CD8-positive, alpha-beta memory T cell (primary cell): ENCODE data around the gene ARHGAP32. TPM values are rescaled to one million over a fixed set of nuclear protein-coding genes. Genes with fewer than 3 reads are reported as not detected.

ENCODE experiments used
- CTCF ChIA-PET: fragments of 350-600 bp; sonication (Branson Sonifier 250); formaldehyde crosslinking; loops from one replicate; lab custom pipeline; 2021; ENCODE audit warnings: antibody characterized with exemption; lab: Charles Lee
- POLR2A ChIA-PET: fragments of 350-600 bp; sonication (Branson Sonifier 250); formaldehyde crosslinking; loops from one replicate; lab custom pipeline; 2021; ENCODE audit warnings: antibody characterized with exemption; lab: Charles Lee
- DNase-seq, 5 donors: peaks; one replicate each; pipeline versions ENCODE4 v3.0.0 to v3.0.0-alpha.2; 2020 to 2022; ENCODE audit warnings: mixed read lengths in 1 of 5
- H3K27ac ChIP-seq: one replicate; pipeline ENCODE4 v1.7.0; 2013; ENCODE audit warnings: low read depth, mild to moderate bottlenecking, low read length, moderate library complexity
- H3K27me3 ChIP-seq: 2 replicates; pipeline ENCODE4 v1.7.0; 2013; ENCODE audit warnings: low read length, mild to moderate bottlenecking; ENCODE audit not compliant: insufficient read depth, poor library complexity, severe bottlenecking
- H3K36me3 ChIP-seq: 2 replicates; pipeline ENCODE4 v1.7.0; 2013; ENCODE audit warnings: mild to moderate bottlenecking, low read length, moderate library complexity; ENCODE audit not compliant: insufficient read depth
- H3K4me1 ChIP-seq: 2 replicates; pipeline ENCODE4 v1.7.0; 2013; ENCODE audit warnings: mild to moderate bottlenecking, low read length, moderate library complexity; ENCODE audit not compliant: insufficient read depth
- H3K4me3 ChIP-seq: 2 replicates; pipeline ENCODE4 v1.7.0; 2013; ENCODE audit warnings: mild to moderate bottlenecking, low read length
- H3K9me3 ChIP-seq: 2 replicates; pipeline ENCODE4 v1.7.0; 2013; ENCODE audit warnings: mild to moderate bottlenecking, low read length
- H3K27ac Mint-ChIP-seq, 8 donors: one replicate each; pipeline ENCODE4 v1.8.0; 2020 to 2021; ENCODE audit warnings: mixed read lengths in 8 of 8, mild to moderate bottlenecking in 6 of 8, inconsistent platforms in 3 of 8, moderate library complexity in 3 of 8
- H3K27me3 Mint-ChIP-seq, 2 donors: one replicate each; pipeline ENCODE4 v1.8.0; 2020 to 2021; ENCODE audit warnings: mixed read lengths in 2 of 2, mild to moderate bottlenecking in 1 of 2, moderate library complexity in 1 of 2
- H3K36me3 Mint-ChIP-seq, 3 donors: one replicate each; pipeline ENCODE4 v1.8.0; 2020 to 2021; ENCODE audit warnings: mixed read lengths in 3 of 3, inconsistent platforms in 1 of 3, mild to moderate bottlenecking in 1 of 3
- H3K4me1 Mint-ChIP-seq, 3 donors: one replicate each; pipeline ENCODE4 v1.8.0; 2020 to 2021; ENCODE audit warnings: mixed read lengths in 3 of 3, inconsistent platforms in 1 of 3, mild to moderate bottlenecking in 1 of 3
- H3K4me3 Mint-ChIP-seq, 7 donors: one replicate each; pipeline ENCODE4 v1.8.0; 2020 to 2021; ENCODE audit warnings: mixed read lengths in 7 of 7, mild to moderate bottlenecking in 6 of 7, moderate library complexity in 4 of 7, inconsistent platforms in 2 of 7
- H3K9me3 Mint-ChIP-seq, 5 donors: one replicate each; pipeline ENCODE4 v1.8.0; 2020 to 2022; ENCODE audit warnings: mixed read lengths in 5 of 5, mild to moderate bottlenecking in 3 of 5, moderate library complexity in 2 of 5, inconsistent platforms in 1 of 5
- polyA plus RNA-seq: library from polyadenylated mRNA; unstranded; fragments of 300-500 nt; fragmentation: Illumina TruSeq; gene quantifications from one replicate; pipeline ENCODE4 v1.2.3, GENCODE V29; 2021
- total RNA-seq, 2 experiments: library from RNA; stranded (reverse); gene quantifications; one replicate each; pipeline ENCODE4 v1.2.3, GENCODE V29; 2021

ARHGAP32 gene
- total and polyA plus RNA-seq, 3 experiments from 2014 or later, result 0.48 to 3.1 (median 2.1) TPM

GRCh38 chr11:129119036-129119435, 73.1 kb downstream of the ARHGAP32 start:
- Histone ChIP-seq H3K4me1 (no peaks in the 10 kb centered on the region), H3K27me3 (peaks cover 2% of the 10 kb centered on the region), H3K36me3 (no peaks in the 10 kb centered on the region), H3K9me3 (no peaks in the 10 kb centered on the region), H3K27ac (no peak overlapping the region), H3K4me3 (no peak overlapping the region)
- no peaks in the 10 kb centered on the region for H3K4me1 Mint-ChIP-seq
- peaks cover 2 to 17% of the 10 kb centered on the region in 2 donors for H3K27me3 Mint-ChIP-seq
- no peaks in the 10 kb centered on the region for H3K9me3 Mint-ChIP-seq
- H3K36me3 Mint-ChIP-seq, result peaks cover 0 to 2% (median 0%) of the 10 kb centered on the region in 3 donors
- ChIA-PET POLR2A (no interaction called here), CTCF (interaction anchor here (1.7 kb wide), 1 partner anchor 244 kb away, joined by 3 read pairs; no protein-coding TSS in a partner anchor)
- no peak overlapping the region for H3K4me3 Mint-ChIP-seq
- no peak overlapping the region for H3K27ac Mint-ChIP-seq
- DNase-seq, result no peak

- Mint-ChIP-seq H3K9me3 (no peaks in the 10 kb centered on the region), H3K4me3 (no peak overlapping the region), H3K27me3 (peaks cover 2 to 18% of the 10 kb centered on the region in 2 donors), H3K27ac (no peak overlapping the region), H3K4me1 (no peaks in the 10 kb centered on the region), H3K36me3 (no peaks in the 10 kb centered on the region)
- peak in 4 of 5 donors; percentile 11 to 55 (median 37) for DNase-seq
- POLR2A ChIA-PET, result no interaction called here
- no peaks in the 10 kb centered on the region for H3K4me1 ChIP-seq
- CTCF ChIA-PET, result interaction anchor here (1.4 to 1.7 kb wide), 2 partner anchors 246 to 633 kb away, joined by 3 read pairs; no protein-coding TSS in a partner anchor
- no peaks in the 10 kb centered on the region for H3K9me3 ChIP-seq
- no peak overlapping the region for H3K27ac ChIP-seq
- H3K27me3 ChIP-seq, result peaks cover 2% of the 10 kb centered on the region
- no peak overlapping the region for H3K4me3 ChIP-seq
- no peaks in the 10 kb centered on the region for H3K36me3 ChIP-seq
These were observed 74.4 kb downstream of the ARHGAP32 start for GRCh38 chr11:129117595-129118350.

- ChIA-PET POLR2A (no interaction called here), CTCF (no interaction called here)
- Mint-ChIP-seq H3K4me1 (no peaks in the 10 kb centered on the region), H3K27me3 (peaks cover 2 to 18% of the 10 kb centered on the region in 2 donors), H3K4me3 (no peak overlapping the region), H3K9me3 (no peaks in the 10 kb centered on the region), H3K27ac (no peak overlapping the region), H3K36me3 (peaks cover 0 to 5% (median 0%) of the 10 kb centered on the region in 3 donors)
- Histone ChIP-seq H3K4me3 (no peak overlapping the region), H3K36me3 (no peaks in the 10 kb centered on the region), H3K9me3 (no peaks in the 10 kb centered on the region), H3K27me3 (peaks cover 2% of the 10 kb centered on the region), H3K4me1 (no peaks in the 10 kb centered on the region), H3K27ac (no peak overlapping the region)
- no peak for DNase-seq
These were observed 76.2 kb downstream of the ARHGAP32 start for GRCh38 chr11:129115652-129116586.

- peaks cover 0 to 29% (median 0%) of the 10 kb centered on the region in 3 donors for H3K36me3 Mint-ChIP-seq
- H3K4me1 Mint-ChIP-seq, result no peaks in the 10 kb centered on the region
- Histone ChIP-seq H3K27ac (no peak overlapping the region), H3K36me3 (no peaks in the 10 kb centered on the region), H3K4me1 (no peaks in the 10 kb centered on the region), H3K9me3 (no peaks in the 10 kb centered on the region), H3K4me3 (no peak overlapping the region), H3K27me3 (no peaks in the 10 kb centered on the region)
- no peak for DNase-seq
- no peak overlapping the region for H3K4me3 Mint-ChIP-seq
- ChIA-PET POLR2A (no interaction called here), CTCF (no interaction called here)
- H3K27me3 Mint-ChIP-seq, result peaks cover 1 to 4% of the 10 kb centered on the region in 2 donors
- H3K27ac Mint-ChIP-seq, result peak overlapping the region in 1 of 8 donors; percentile 69
- H3K9me3 Mint-ChIP-seq, result peaks cover 2 to 20% (median 16%) of the 10 kb centered on the region in 5 donors
These were observed 82.4 kb downstream of the ARHGAP32 start for GRCh38 chr11:129109701-129110100.

- Histone ChIP-seq H3K36me3 (no peaks in the 10 kb centered on the region), H3K4me3 (no peak overlapping the region), H3K27ac (no peak overlapping the region), H3K9me3 (no peaks in the 10 kb centered on the region), H3K27me3 (no peaks in the 10 kb centered on the region), H3K4me1 (no peaks in the 10 kb centered on the region)
- H3K27ac Mint-ChIP-seq, result no peak overlapping the region
- ChIA-PET POLR2A (no interaction called here), CTCF (no interaction called here)
- no peak for DNase-seq
- peaks cover 3 to 28% (median 16%) of the 10 kb centered on the region in 5 donors for H3K9me3 Mint-ChIP-seq
- no peaks in the 10 kb centered on the region for H3K4me1 Mint-ChIP-seq
- H3K27me3 Mint-ChIP-seq, result peaks cover 0 to 1% of the 10 kb centered on the region in 2 donors
- H3K4me3 Mint-ChIP-seq, result no peak overlapping the region
- peaks cover 0 to 49% (median 0%) of the 10 kb centered on the region in 3 donors for H3K36me3 Mint-ChIP-seq
These were observed 85.3 kb downstream of the ARHGAP32 start for GRCh38 chr11:129106788-129107187.

- no peaks in the 10 kb centered on the region for H3K36me3 ChIP-seq
- CTCF ChIA-PET, result no interaction called here
- no peaks in the 10 kb centered on the region for H3K4me1 Mint-ChIP-seq
These were observed 89.4 kb downstream of the ARHGAP32 start for GRCh38 chr11:129102756-129103155.

GRCh38 chr11:129102225-129102624, 89.9 kb downstream of the ARHGAP32 start:
- H3K4me3 ChIP-seq, result no peak overlapping the region
- H3K4me1 Mint-ChIP-seq, result no peaks in the 10 kb centered on the region
- no peaks in the 10 kb centered on the region for H3K36me3 ChIP-seq
- H3K27ac Mint-ChIP-seq, result no peak overlapping the region
- no peak overlapping the region for H3K4me3 Mint-ChIP-seq
- H3K9me3 ChIP-seq, result no peaks in the 10 kb centered on the region
- no peaks in the 10 kb centered on the region for H3K27me3 ChIP-seq
- peaks cover 0 to 76% (median 3%) of the 10 kb centered on the region in 3 donors for H3K36me3 Mint-ChIP-seq
- POLR2A ChIA-PET, result no interaction called here
- peaks cover 15 to 51% (median 26%) of the 10 kb centered on the region in 5 donors for H3K9me3 Mint-ChIP-seq
- H3K27ac ChIP-seq, result no peak overlapping the region
- H3K4me1 ChIP-seq, result no peaks in the 10 kb centered on the region
- peaks cover 3 to 8% of the 10 kb centered on the region in 2 donors for H3K27me3 Mint-ChIP-seq
- CTCF ChIA-PET, result no interaction called here
- DNase-seq, result no peak

More at GRCh38 chr11:129102756-129103155, 89.4 kb downstream of the ARHGAP32 start:
- no peak overlapping the region for H3K4me3 ChIP-seq
- Mint-ChIP-seq H3K27ac (no peak overlapping the region), H3K9me3 (peaks cover 10 to 47% (median 22%) of the 10 kb centered on the region in 5 donors), H3K4me3 (no peak overlapping the region), H3K36me3 (peaks cover 0 to 72% (median 0%) of the 10 kb centered on the region in 3 donors), H3K27me3 (peaks cover 0 to 8% of the 10 kb centered on the region in 2 donors)
- H3K27me3 ChIP-seq, result no peaks in the 10 kb centered on the region
- no peak for DNase-seq
- no peaks in the 10 kb centered on the region for H3K4me1 ChIP-seq
- no peak overlapping the region for H3K27ac ChIP-seq
- H3K9me3 ChIP-seq, result no peaks in the 10 kb centered on the region
- POLR2A ChIA-PET, result no interaction called here
